Measurements from ENCODE around the gene TMEM186.
A peak's percentile ranks its signal among the peaks of the same experiment; 100 is the strongest.
"Not testable (repeated sequence)": the region's sequence is repeated elsewhere in the genome, so short reads cannot be mapped to it uniquely, and the experiment has no call there.

TMEM186 gene, protein sequence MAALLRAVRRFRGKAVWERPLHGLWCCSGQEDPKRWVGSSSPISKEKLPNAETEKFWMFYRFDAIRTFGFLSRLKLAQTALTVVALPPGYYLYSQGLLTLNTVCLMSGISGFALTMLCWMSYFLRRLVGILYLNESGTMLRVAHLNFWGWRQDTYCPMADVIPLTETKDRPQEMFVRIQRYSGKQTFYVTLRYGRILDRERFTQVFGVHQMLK

DNA sequence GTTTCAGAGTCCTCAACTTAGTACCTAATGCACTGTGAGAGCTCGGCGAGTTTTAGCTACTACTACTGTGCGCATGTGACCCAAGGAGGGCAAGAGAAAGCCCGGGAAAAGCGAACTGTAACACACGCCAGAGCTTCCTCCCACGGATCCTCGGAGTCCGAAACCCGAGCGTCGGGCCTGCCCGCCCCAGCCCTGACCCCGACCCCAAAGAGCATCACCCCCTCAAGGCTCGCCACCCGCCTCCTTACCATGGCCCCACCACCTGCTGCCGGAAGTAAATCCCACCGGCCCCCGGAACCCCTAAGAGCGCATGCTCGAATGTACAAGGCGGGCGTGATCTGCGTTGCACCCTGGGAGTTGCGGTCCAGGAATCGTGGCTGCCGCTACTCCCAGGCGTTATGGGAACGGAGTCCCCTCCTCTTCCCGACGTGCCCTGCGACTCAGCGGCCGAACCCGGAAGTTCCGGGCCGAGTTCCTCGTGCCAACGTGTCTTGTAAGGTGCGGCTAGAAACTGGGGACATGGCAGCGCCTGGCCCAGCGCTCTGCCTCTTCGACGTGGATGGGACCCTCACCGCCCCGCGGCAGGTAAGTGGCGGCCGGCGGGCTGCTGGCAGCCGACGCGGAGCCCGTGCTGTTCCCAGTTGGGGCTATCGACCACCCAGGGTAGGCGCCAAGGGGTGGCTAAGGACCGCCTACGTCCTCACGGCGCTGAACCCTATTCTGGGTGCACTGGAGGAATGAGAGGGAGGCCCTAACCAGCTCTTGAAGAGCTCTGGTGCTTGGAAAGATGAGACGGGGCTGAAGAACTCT is at the start of gene TMEM186, which contains the start of gene PMM2:
Gene TMEM186, minus strand, starts transcription at position 276 of the 810 bp plus-strand sequence. Its CDS starts 25 bp downstream, at position 251.
Gene PMM2, plus strand, starts transcription at position 476 of the 810 bp plus-strand sequence. Its CDS starts 44 bp downstream, at position 520.
- DNase-seq, result peak; percentile 95
- peak; percentile 96 for ATAC-seq

DNA sequence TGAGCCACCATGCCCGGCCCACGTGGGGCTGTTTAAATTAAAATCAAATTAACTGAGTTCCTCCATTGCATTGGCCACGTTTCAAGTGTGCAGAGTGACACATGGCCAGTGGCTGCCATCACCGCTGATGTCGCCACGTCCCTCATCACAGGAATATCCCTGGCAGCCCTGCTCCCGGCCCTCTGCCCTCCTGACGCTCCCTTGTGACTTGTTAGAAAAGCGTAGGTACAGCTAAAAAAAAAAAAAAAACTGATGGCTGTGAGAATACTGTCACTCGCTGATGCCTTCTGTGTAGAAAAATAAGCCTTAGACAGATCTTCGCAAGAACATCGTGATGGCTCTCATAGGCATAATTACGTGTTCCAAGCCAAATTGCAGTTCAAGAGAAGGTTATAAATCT is 49.7 kb upstream of the TMEM186 start:
- ATAC-seq (no peak), DNase-seq (no peak)

DNA sequence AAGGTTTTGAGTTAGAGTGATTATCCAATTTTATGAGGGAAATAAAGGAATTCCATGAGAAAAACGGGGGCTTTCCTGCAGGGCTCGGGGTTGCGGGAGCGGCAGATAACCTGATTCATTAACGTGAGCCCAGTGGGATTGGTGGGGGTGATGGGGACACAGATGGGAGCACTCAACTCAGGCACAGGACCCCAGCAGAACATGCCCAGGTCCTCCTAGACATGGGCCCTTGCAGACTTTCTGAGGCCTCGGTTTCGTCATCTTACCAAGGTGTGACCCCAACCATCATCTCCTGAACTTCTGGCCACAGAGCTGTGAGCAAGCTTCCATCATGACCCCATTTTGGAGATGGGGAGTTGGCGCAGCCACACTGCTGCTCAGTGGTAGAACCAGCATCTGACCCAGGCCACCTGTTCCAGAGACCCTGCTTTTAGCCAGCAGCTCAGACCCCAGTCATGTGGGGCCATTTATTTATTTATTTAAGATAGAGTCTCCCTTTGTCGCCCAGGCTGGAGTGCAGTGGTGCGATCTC is 49.0 kb upstream of the TMEM186 start:
- ATAC-seq (no peak), DNase-seq (no peak)

DNA sequence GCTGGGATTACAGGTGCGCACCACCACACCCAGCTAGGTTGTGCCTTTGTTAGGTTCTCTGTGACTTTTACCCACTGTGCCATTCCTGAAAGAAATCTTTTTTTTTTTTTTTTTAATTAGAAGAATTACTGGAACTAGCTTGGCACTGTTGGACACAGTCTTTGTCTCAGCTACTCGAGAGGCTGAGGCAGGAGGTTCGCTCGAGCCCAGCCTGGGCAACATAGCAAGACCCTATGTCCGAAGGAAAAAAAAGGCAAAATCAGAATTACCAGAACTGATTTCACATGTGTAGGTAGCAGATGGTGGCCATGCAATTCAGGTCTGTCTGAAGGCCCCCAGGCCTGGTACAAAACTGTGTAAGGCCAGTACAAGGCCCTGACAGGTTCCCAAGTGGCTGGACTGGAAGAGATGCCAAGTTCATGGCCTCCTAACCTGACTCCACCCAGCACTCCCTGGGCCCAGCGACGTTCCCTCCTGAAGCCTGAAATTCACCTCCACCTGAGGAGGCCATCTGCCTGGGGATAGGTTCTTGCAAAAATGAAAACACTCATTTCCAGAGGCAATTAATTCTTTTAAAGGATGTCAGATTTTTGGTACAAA is 48.4 kb upstream of the TMEM186 start:
- ATAC-seq (no peak), DNase-seq (no peak)

DNA sequence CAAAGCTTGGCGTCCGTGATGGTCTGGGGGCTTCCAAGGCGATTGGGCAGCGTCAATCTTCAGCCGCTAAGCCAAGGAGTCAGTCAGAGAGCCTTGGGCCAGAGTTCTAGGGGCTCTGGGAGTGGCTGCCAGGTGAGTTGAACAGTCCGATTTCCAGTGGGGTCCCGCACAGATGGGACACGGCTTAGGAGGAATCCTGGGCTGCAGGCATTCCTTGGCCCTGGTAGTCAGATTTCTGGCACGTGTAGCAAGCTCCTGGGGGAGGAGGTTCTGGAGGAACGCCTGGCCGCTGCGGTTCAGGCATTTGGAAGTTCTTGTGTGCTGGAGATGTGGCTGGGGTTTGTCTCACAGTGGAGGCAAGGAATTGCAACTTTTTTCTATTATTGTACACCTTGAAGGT is 45.9 kb upstream of the TMEM186 start:
- DNase-seq, ATAC-seq: not testable (repeated sequence)

DNA sequence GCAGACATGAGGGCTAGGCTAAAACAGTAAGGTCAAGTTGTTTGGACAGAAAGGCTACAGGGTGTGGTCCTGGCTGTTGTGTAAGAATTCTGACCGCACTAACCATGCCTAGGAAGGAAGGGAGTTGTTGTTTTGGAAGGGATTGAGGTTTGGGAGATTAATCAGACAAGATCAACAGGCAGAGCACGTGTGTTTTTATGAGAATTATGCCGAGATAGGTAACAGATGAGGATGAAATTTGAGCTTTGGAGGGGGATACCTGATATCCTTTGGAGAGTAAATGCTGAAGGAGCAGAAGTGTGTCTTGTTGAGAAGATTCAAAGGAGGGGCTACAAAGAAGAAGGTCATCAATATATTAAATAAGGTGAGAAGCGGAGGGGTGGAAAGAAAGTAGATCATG is 44.6 kb upstream of the TMEM186 start:
- not testable (repeated sequence) for DNase-seq, ATAC-seq

DNA sequence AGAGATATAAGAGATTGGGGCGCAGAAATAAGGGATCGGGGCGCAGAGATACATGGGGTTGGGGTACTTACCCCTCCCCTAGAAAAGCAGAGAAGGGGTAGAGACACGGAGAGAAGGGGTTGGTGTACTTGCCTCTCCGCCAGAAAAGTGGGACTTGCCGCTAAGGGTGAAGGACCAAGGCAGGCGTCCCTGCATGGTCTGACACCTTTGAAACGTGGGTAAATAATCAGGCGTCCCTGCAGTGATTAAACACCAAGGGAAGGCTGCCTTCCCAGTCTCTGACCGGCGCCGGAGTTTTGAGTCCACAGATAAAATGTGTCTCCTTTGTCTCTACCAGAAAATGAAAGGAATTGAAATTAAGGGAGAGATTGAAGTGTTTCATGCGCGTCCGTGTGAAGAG is 40.2 kb upstream of the TMEM186 start:
- ATAC-seq, DNase-seq: not testable (repeated sequence)

DNA sequence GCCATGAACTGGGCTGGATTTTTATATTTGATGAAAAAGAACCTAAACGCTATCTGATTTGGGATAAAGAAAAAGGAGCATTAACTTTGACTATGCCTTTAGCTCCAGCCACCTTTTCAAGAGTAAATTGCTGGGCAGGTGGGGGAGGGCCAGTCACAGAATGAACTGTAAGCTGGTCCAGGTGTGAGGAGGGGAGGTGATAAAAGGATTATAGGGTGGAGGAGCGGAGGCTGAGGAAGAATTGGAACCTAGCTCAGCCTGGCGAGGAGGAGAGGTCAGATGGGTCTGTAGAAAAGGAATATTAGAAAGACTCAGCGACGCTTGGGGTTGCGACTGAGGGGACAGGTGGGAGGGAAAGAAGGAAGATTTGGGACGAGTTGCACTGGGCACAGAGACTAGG is 39.4 kb upstream of the TMEM186 start:
- not testable (repeated sequence) for DNase-seq, ATAC-seq

DNA sequence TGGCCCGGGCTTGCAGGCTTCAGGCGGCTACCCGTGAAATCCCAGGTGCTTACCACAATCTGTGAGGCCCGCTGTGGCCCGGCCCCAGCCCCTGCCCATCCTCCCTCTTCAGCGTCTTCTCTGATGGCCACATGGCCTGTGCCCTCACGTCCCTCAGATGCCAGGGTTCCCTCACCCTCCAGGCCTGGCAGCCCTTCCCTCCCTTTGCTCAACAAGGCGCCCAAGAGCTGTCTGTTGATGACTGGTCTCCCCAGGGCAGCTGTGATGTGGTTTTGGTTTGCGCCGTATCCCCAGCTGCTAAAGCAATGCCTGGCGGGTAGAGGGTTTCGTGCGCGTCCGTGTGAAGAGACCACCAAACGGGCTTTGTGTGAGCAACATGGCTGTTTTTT is 35.3 kb upstream of the TMEM186 start:
- ATAC-seq (no peak), DNase-seq (no peak)

DNA sequence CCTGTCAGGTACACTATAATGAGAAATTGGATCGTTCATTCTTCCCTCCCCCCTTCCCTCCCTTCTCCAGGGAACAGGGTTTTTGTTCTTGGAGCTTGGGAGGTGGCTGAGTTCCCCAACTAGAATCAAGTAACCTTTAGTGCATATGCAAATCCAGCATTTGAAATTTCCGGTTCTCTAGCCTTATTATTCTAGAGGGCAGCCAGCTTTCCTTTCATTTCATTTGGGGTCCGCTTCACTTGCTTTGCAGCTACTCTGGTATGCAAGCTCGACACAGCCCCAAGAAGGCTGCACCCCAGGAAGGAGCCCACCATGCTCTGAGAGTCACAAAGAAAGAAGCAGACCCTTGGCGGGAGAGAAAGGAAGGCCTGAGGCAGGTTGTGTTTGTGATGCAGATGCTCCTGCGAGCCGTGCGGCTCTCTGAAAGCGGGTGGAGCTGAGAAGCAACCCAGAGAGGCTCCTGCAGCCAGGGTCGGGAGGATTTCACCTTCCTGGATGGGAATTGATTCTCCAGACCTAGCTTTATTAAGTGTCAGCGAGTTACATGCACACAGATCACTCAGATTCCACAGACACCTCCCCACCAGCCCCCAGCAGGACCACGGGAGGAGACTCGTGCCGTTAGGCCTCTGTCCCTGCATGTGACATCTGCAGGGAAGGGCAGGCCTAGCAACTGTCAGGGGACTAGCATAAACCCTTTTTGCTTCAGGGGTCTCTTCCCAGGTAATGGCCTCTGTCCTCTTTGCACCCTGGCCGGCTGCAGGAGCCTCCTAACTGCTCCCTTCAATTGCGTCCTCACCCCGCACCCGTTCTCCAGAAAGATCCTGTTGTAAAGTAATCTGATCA is 34.7 kb upstream of the TMEM186 start:
- DNase-seq (no peak), ATAC-seq (no peak)

DNA sequence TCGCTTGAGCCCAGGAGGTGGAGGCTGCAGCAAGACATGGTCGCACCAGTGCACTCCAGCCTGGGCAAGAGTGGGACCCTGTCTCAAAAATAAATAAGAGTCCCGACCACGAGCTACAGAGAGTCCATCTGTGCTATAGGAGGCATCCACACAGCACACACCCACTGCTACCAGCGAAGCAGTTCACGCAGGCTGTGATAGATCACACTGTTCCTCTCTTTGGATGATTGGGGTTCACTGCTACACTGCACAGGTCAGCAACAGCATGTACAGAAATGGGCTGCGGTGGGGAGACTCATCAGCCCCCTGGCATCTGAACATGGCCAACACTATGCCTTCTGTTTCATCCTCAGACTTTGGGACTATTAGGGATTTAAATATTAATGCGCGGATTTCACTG is 34.0 kb upstream of the TMEM186 start:
- no peak for DNase-seq
- ATAC-seq, result no peak

DNA sequence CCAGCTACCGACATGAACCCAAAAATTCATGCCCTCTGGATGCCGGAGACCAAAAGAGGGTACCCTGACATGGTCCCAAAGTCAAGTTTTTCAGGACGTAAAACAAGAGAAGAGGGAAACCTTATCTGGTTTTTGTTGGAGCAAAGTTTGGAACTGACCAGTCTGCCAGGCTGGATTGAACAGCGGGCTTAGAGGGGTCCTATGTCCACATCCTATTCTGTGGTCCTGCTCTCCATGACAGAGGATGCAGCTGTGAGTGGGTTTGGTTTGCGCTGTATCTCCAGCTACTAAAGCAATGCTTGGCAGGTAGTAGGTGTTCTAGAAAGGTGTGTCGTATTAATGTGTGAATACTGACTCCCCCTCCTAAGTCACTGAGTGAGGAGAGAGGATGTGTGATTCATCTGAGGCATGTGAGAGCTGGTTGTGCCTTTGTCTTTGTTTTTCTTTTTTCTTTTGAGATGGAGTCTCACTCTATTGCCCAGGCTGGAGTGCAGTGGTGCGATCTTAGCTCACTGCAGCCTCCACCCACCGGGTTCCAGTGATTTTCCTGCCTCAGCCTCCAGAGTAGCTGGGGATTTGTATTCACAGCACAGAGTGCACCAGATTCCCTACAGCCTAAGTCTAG is 31.2 kb upstream of the TMEM186 start:
- DNase-seq (no peak), ATAC-seq (no peak)

DNA sequence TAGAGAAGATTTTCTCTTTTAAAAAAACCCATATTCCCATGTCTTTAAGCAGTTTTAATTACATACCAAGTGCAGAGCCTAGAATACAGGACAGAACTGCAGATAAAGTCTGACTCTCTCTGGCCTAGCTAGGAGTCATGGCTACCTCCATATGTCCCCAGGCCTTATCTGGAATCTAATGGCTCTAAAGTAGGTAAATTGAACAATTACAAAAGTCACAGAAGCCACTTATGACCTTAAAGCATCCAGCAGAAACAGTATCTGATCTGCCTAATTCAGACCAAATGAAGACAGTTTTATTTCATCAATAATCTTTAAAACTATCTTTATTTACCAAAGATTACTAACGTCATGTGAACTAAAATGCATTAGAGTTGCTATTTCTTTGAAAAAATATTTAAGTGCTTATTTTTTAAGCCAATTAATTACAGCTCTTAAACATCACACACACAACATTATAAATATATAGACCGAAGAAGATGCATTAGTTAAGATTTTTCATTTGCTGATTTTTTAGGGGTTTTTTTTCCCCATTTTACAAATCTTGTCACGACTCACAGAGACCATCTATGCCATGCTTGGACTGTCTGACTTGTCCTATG is 28.9 kb upstream of the TMEM186 start:
- no peak for ATAC-seq
- no peak for DNase-seq

DNA sequence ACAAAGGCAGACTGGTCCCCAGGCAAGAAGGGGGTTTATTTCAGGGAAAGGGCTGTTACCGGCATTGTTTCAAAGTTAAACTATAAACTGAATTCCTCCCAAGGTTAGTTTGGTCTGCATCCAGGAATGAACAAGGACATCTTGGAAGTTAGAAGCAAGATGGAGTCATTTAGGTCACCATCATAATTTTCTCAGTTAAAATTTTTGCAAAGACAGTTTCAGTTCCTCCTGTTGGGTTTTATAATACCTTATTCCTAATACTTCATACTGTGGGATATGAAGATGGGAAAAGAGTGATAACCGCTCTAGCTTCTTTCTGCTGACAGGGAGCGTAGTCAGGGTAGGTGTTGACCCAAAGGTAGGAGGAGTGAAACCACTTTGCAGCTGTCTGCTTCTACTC is 25.0 kb upstream of the TMEM186 start:
- ATAC-seq (no peak), DNase-seq (no peak)

DNA sequence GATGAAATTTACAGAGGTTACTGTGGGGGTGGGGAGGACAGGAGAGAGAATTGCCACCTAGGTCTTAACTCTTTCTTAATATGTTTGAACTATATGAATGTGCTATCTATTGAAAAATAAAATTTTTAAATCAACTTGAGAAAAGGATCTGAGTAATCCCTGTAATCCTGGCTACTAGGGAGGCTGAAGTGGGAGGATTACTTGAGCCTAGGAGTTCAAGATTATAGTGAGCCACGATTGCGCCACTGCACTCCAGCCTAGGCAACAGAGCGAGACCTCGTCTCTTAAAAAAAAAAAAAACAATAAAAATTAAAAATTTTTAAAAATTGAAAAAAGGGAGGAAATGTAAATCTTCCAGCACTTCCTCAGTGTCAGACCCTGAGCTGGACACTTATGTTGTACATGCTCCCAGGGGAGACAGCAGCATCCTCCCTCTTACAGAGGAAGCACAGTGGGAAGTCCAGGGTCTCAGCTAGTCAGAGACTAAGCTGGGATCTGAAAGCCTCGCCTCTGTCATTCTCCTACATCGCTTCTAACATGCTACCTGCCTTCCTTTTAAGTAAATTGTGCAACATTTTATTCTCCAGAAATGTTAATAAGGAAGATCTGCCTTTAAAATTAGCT is 22.1 kb upstream of the TMEM186 start:
- no peak for ATAC-seq
- DNase-seq, result no peak

DNA sequence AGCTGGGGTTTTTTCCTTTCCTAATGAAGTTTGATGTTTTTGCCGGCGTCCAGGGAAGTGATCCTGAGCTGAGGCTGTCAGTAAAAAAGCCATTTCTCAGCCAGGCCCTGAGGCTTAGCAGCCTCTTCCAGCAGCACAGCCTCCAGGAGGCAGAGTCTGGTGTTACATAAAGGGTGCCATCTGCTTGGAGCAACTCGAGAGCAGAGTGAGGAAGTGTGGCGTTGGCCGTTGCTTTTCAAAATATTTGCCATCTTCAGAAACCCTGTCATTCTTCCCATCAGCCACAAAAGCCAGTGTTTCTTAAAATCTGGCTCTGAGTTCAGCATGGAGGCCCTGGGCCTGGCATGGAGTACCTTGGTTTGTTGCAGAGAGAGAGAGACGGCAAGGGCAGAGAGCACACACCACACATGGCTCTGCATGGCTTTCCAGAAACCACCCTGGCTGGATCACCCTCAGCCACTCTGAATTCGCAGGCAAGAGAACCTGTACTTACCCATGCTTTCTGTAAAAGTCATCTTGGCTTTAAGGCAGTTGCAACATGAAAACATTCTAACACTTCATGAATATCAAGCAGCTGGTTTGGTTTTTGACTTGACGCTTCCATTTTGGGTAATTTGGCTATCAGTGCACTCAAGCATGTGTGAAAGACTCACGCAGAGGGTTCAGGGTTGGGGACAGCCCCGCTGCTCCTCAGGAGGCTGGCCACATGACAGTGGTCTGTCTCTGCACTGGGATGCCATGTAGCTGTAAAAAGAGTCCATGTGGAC is 21.2 kb upstream of the TMEM186 start:
- ATAC-seq, result peak; percentile 47
- no peak for DNase-seq

DNA sequence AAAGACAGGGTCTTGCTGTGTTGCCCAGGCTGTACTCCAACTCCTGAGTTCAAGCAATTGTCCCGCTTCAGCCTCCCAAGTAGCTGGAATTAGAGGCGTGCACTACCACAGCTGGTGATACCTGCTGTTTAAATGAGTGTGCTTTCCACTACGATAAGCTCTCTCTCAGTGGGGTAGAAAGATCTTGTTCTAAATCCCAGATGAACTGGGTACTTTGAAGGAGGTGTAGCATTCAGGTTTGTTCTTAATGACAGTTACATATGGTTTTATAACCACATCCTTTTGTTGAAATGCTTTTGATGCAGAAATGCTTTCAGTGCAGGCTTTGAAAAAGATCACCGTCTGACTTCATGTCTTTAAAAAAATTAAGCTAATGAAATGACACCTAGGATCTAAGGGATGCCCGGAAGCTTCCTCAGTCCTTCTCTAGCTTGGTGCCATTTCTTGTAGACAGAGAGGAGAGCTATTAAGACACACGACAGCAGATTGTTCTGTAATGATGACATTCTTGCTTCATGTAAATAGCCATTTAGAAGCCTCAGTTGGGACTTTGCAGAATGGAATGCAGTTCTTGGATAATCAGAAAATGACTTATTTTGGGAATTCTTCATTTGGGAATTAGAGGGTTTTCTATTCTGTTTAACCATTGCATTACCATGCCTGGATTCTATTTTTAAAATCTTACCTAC is 19.7 kb upstream of the TMEM186 start:
- DNase-seq, result no peak
- ATAC-seq, result no peak

DNA sequence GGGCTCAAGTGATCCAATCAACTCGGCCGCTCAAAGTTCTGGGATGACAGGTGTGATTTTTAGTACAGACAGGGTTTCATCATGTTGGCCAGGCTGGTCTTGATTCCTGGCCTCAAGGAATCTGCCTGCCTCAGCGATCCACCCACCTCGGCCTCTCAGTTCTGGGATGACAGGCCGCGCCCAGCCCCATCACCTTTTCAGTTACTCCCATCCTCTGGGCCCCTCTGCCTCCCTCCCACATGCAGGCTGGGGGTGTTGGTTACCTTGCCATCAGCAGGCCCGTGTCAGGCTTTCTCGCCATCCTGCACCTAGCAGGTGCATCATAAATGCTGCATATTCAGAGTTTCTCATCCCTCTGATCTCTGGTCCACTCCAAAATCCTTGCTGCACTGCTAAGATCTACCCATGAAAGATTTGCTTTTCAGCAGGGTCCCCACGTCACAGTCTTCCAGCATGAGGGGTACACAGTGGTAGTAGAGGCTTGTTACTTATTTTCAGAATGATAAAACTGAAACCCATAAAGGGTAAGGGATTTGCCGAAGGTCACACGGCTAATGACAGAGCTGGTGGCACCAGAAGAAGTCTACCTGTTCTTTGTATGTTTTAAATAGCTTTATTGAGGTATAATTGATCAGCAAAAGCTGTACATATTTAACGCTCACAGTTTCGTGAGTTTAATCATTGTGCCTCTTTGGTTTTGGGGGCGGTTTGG is 16.8 kb upstream of the TMEM186 start:
- DNase-seq (no peak), ATAC-seq (peak; percentile 68)
